Osteocyte (in vitro differentiated cells): Measurements from ENCODE around the gene CD274. TPM values are rescaled to one million over a fixed set of nuclear protein-coding genes. Genes with fewer than 3 reads are reported as not detected.

Experiments
- DNase-seq: peaks from one replicate; pipeline ENCODE4 v3.0.0; 2021; ENCODE audit warnings: mixed read lengths; ENCODE audit not compliant: unreplicated experiment; ENCODE audit errors: extremely low spot score
- H3K27ac Mint-ChIP-seq: one replicate; pipeline ENCODE4 v1.8.0; 2021; ENCODE audit warnings: mild to moderate bottlenecking, mixed read lengths; ENCODE audit not compliant: unreplicated experiment
- H3K27me3 Mint-ChIP-seq: one replicate; pipeline ENCODE4 v1.8.0; 2021; ENCODE audit warnings: mixed read lengths; ENCODE audit not compliant: unreplicated experiment
- H3K36me3 Mint-ChIP-seq: one replicate; pipeline ENCODE4 v1.8.0; 2021; ENCODE audit warnings: mixed read lengths; ENCODE audit not compliant: unreplicated experiment
- H3K4me1 Mint-ChIP-seq: one replicate; pipeline ENCODE4 v1.8.0; 2021; ENCODE audit warnings: mixed read lengths; ENCODE audit not compliant: unreplicated experiment
- H3K4me3 Mint-ChIP-seq: one replicate; pipeline ENCODE4 v1.8.0; 2021; ENCODE audit warnings: mild to moderate bottlenecking, moderate library complexity, mixed read lengths; ENCODE audit not compliant: unreplicated experiment
- H3K9me3 Mint-ChIP-seq: one replicate; pipeline ENCODE4 v1.8.0; 2021; ENCODE audit warnings: mixed read lengths; ENCODE audit not compliant: unreplicated experiment
- total RNA-seq: library from RNA; stranded (reverse); gene quantifications from 2 replicates; pipeline ENCODE4 v1.2.1, GENCODE V29; 2021
- TF ChIP-seq, protein P1 (sequence below): fragments of 200-600 bp; sonication (generic); IDR thresholded peaks from 2 replicates; pipeline ENCODE4 v1.5.0; 2021; ENCODE audit warnings: antibody characterized with exemption, mild to moderate bottlenecking, moderate library complexity

The CD274 gene
- total RNA-seq, 1 donor from 2014 or later = 0.43 TPM

DNA sequence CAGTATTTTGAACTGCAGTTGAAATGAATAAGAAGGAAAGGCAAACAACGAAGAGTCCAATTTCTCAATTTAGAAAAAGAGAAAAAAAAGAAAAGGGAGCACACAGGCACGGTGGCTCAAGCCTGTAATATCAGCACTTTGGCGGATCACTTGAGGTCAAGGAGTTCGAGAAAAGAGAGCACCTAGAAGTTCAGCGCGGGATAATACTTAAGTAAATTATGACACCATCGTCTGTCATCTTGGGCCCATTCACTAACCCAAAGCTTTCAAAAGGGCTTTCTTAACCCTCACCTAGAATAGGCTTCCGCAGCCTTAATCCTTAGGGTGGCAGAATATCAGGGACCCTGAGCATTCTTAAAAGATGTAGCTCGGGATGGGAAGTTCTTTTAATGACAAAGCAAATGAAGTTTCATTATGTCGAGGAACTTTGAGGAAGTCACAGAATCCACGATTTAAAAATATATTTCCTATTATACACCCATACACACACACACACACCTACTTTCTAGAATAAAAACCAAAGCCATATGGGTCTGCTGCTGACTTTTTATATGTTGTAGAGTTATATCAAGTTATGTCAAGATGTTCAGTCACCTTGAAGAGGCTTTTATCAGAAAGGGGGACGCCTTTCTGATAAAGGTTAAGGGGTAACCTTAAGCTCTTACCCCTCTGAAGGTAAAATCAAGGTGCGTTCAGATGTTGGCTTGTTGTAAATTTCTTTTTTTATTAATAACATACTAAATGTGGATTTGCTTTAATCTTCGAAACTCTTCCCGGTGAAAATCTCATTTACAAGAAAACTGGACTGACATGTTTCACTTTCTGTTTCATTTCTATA is 602 bp upstream of the CD274 start:
- H3K27me3 Mint-ChIP-seq = no peaks in the 10 kb centered on the region
- H3K36me3 Mint-ChIP-seq = no peaks in the 10 kb centered on the region
- peak overlapping the region; percentile 92 for H3K27ac Mint-ChIP-seq
- H3K9me3 Mint-ChIP-seq = no peaks in the 10 kb centered on the region
- peak overlapping the region; percentile 85 for H3K4me3 Mint-ChIP-seq
- peaks cover 16% of the 10 kb centered on the region for H3K4me1 Mint-ChIP-seq
- DNase-seq = no peak
- TF ChIP-seq, protein P1, sequence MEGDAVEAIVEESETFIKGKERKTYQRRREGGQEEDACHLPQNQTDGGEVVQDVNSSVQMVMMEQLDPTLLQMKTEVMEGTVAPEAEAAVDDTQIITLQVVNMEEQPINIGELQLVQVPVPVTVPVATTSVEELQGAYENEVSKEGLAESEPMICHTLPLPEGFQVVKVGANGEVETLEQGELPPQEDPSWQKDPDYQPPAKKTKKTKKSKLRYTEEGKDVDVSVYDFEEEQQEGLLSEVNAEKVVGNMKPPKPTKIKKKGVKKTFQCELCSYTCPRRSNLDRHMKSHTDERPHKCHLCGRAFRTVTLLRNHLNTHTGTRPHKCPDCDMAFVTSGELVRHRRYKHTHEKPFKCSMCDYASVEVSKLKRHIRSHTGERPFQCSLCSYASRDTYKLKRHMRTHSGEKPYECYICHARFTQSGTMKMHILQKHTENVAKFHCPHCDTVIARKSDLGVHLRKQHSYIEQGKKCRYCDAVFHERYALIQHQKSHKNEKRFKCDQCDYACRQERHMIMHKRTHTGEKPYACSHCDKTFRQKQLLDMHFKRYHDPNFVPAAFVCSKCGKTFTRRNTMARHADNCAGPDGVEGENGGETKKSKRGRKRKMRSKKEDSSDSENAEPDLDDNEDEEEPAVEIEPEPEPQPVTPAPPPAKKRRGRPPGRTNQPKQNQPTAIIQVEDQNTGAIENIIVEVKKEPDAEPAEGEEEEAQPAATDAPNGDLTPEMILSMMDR = no peak

DNA sequence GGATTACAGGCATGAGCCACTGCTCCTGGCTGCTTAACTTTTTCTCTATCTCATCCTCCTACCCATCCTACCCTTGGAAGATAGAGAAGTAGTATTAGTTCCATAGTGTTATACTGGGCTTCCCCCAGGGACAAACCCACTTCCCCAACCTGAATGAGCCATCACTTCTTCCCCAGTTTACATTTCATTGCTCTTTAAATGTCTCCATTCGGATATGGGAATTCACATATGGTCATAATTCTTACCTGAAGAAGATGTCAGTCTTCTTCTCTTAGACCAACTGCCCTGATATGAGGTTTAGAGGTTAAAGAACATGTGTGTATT is 1.9 kb downstream of the CD274 start:
- Mint-ChIP-seq H3K27ac (no peak overlapping the region), H3K4me3 (no peak overlapping the region)

DNA sequence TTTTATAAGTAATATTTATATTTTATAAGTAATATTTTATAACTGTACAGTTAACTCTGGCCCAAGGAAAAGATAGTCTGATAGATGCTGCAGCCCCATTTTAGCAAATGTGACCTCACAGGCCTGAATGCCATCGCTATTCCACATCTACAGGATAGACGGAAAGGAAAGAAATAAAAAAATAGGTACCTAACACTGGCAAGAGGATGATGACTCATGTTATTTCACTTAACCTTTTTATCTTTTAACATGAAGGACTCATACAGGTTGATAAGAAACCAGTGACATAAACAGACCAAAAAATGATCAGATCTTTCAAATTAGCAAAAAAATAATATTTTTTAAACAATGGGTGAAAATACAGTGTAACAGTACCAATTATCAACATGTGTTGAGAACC is 2.7 kb downstream of the CD274 start:
- Mint-ChIP-seq H3K9me3 (no peaks in the 10 kb centered on the region), H3K27me3 (no peaks in the 10 kb centered on the region), H3K36me3 (no peaks in the 10 kb centered on the region), H3K27ac (no peak overlapping the region), H3K4me3 (no peak overlapping the region), H3K4me1 (peaks cover 16% of the 10 kb centered on the region)
- TF ChIP-seq, protein P1 = no peak
- no peak for DNase-seq

More for the DNA sequence above, 1.9 kb downstream of the CD274 start:
- Mint-ChIP-seq H3K36me3 (no peaks in the 10 kb centered on the region), H3K4me1 (peaks cover 16% of the 10 kb centered on the region), H3K9me3 (no peaks in the 10 kb centered on the region), H3K27me3 (no peaks in the 10 kb centered on the region)
- TF ChIP-seq, protein P1 = no peak
- no peak for DNase-seq

DNA sequence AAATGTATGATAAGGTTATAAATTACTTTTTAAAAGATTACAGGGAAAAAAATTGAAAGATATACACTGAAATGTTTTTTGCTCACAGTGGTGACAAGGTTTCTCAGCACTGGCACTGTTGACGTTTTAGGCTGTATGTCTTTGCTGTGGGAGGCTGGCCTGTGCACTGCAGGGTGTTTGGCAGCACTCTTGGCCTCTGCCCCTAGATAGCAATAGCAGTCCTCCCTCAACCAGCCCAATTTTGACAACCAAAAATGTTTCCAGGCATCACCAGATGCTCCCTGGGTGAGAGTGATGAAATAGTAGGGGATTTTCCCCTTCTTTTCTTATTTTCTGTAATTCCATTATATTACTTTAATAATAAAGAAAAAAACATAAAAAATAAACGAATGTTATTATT is 3.3 kb downstream of the CD274 start:
- no peaks in the 10 kb centered on the region for H3K27me3 Mint-ChIP-seq
- no peaks in the 10 kb centered on the region for H3K9me3 Mint-ChIP-seq
- TF ChIP-seq, protein P1 = no peak
- H3K36me3 Mint-ChIP-seq = no peaks in the 10 kb centered on the region
- DNase-seq = no peak
- H3K4me1 Mint-ChIP-seq = peaks cover 16% of the 10 kb centered on the region
- H3K27ac Mint-ChIP-seq = no peak overlapping the region
- no peak overlapping the region for H3K4me3 Mint-ChIP-seq

DNA sequence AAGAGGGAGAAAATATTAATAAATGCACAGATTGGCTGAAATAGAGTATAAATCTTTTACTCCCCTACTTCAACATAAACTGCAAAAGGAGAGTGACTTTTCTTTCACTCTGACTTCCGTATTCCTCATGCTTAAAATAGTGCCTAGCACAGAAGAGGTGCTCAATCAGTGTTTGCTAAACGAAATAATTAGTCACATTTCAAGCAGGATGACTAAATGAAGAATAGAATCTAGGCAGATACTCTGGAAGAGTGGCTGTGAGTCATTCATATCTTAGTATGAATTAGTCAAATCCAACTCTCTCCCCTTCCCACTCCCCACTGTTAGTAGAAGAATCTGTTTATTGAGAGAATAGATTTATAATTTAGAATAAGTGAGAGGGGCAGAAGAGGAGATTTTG is 4.8 kb downstream of the CD274 start:
- Mint-ChIP-seq H3K36me3 (no peaks in the 10 kb centered on the region), H3K4me1 (peaks cover 6% of the 10 kb centered on the region), H3K4me3 (no peak overlapping the region), H3K27ac (no peak overlapping the region), H3K27me3 (no peaks in the 10 kb centered on the region), H3K9me3 (no peaks in the 10 kb centered on the region)
- TF ChIP-seq, protein P1 = no peak
- no peak for DNase-seq
